C4-2B (cell line): Measurements from ENCODE around the gene SSTR5.

Experiments
- H3K27ac ChIP-seq: fragments of 450-650 bp; 2 replicates; pipeline ENCODE4 v1.5.1; 2017
- ZFX ChIP-seq: fragments of 450-650 bp; IDR thresholded peaks from 2 replicates; pipeline ENCODE4 v1.6.1; 2017
- TF ChIP-seq, protein P1 (sequence below): fragments of 450-650 bp; conservative IDR thresholded peaks from 2 replicates; pipeline ENCODE4 v1.5.1; 2017; ENCODE audit warnings: mild to moderate bottlenecking

The SSTR5 gene

DNA sequence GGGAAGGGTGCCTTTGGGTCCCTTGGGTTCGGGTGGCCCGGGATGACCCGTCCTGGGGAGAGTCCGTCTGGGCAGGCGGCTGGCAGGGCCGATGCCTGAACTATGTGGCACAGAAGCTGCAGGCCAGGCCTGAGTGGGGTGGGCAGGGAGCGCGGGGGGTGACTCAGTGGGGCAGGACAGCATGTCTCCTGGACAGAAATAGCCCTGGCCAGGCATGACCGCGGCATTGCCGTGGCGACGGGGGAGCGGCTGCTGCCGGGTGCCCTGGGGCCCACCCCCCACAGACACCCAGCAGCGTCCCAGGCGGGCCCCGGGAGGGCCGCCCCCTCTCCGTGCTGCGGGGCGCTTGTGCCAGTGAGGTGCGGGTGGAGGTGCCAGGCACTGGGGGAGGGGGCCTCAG lies 25.3 kb downstream of the SSTR5 start:
- no peak overlapping the region for H3K27ac ChIP-seq
- TF ChIP-seq ZFX = no peak
- TF ChIP-seq, protein P1, sequence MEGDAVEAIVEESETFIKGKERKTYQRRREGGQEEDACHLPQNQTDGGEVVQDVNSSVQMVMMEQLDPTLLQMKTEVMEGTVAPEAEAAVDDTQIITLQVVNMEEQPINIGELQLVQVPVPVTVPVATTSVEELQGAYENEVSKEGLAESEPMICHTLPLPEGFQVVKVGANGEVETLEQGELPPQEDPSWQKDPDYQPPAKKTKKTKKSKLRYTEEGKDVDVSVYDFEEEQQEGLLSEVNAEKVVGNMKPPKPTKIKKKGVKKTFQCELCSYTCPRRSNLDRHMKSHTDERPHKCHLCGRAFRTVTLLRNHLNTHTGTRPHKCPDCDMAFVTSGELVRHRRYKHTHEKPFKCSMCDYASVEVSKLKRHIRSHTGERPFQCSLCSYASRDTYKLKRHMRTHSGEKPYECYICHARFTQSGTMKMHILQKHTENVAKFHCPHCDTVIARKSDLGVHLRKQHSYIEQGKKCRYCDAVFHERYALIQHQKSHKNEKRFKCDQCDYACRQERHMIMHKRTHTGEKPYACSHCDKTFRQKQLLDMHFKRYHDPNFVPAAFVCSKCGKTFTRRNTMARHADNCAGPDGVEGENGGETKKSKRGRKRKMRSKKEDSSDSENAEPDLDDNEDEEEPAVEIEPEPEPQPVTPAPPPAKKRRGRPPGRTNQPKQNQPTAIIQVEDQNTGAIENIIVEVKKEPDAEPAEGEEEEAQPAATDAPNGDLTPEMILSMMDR = no peak

DNA sequence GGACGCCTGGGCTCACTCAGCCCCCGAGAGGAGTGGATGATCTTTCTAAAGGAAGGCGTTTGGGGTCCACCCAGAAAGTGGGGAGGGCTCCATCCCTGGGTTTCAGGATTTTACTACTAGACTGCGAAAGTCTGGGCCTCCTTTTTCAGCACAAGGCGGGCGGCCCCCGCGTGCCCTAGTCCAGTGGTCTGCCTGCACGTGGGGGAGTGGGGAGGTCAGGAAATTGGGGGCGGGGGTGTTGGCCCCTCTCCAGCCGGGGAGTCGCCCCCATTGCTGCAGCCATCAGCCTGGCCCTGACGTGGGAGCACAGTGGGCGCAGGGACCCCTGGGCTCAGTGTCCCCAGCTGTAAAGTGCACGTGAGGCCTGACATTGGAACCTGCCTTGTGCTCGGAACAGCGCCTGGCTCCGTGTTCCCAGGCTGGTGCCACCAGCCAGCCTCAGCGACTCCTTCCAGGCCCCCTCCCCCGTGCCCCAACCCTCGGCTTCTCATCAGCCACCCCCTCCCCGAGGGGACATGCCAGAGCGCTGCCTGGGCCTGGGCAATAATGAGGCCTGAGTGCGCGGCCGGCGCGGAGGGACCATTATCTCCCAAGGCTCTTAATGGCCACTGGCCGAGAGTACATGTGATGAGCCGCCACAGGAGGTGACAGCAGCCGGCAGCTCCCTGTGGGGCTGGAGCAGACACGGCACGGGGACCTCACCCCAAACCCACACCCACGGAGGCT lies 25.9 kb downstream of the SSTR5 start:
- no peak overlapping the region for H3K27ac ChIP-seq
- no peak for TF ChIP-seq ZFX
- TF ChIP-seq, protein P1 = no peak

DNA sequence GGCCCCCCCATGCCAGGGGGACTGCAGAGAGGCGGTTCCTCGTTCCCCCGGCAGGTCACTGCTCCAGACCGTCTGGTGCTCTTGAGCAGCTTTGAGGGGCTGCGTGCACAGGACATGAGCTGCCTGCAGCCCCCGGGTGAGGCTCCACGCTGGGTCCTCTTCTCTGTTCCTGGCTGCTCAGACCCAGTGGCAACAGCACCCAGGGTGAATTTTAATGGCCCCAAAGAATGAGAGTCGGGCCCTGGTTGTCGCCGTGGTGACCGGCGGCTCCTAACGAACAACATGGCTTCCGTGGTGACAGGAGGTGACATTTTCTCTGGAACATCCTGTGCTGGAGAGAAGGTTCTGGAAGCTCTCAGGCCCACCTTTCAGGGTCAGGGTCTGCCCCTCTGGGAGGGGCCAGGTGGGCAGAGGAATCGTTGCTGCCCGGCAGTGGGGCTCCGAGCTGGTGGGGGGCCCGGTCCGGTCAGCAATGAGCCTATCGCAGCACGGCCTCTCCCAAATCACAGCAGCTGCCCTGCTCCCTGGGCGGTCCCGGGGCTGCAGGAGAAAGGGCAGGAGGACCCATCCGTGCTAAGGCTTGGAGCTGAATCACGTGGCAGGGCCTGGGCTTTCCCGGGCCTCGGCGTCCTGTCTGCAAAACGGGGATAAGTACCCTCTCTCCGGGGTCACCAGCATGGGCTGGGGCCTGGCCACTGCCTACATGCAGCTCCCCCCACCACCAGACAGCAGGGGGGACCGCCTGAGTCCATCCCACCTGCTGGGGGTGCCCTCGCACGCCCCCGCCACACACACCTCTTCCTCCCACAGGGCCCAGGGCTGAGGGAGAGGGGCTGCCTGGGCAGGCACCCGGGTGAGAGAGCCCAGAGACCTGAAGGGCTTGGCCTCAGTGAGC lies 26.9 kb downstream of the SSTR5 start:
- TF ChIP-seq, protein P1 = no peak
- TF ChIP-seq ZFX = no peak
- no peak overlapping the region for H3K27ac ChIP-seq

DNA sequence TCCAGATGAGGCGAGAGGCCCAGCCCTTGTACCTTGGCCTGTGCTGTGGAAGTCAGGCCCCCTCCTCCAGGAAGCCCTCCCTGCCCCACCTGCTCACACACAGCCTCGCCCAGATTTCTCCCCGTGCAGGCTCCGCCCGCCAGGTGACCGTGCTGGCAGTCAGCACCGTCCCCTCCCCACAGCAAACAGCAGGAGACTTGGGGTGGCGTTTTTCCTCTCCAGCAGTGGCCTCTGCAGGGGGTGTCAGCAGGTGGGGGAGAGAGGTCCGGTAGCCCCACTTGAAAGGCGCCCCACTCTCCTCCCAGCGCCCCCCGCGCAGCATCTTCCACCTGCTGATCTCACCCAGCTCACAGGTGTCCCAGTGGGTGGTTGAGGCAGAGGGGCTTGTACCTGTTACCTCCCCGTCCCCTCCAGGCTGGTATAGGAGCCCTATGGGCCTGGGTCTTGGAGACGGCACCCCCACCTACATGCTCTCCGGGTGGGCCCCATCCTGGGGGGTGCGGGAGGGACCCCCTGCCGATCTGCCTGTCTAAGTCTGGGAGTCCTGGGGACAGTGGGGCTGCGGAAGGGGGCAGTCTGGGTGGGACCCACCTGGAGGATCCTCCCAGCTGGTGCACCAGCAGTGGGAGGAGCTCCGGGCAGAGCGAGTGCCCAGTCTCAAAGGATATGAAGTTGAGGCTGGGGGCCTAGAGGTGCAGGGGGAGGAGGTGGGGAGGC lies 27.7 kb downstream of the SSTR5 start:
- H3K27ac ChIP-seq = no peak overlapping the region
- TF ChIP-seq, protein P1 = no peak
- TF ChIP-seq ZFX = no peak

DNA sequence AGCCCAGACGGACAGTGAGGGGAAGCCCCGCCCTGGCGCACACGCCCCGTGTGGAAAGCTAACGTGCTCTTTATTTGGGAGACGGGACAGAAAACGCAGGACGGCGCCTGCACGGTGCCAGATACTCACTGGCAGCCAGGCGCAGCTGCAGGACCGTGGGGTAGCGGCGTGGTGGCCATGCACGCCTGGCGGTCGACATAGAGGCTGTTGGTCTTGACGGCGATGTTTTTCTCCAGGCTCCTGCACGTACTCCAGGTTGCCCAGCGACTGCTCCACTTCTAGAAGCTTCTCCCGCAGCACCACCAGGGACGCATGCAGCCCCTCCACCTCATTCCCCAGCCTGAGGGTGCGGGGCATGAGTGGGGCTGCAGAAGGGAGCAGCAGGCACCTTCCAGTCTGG lies 28.6 kb downstream of the SSTR5 start:
- H3K27ac ChIP-seq = no peak overlapping the region
- TF ChIP-seq ZFX = no peak
- TF ChIP-seq, protein P1 = no peak

DNA sequence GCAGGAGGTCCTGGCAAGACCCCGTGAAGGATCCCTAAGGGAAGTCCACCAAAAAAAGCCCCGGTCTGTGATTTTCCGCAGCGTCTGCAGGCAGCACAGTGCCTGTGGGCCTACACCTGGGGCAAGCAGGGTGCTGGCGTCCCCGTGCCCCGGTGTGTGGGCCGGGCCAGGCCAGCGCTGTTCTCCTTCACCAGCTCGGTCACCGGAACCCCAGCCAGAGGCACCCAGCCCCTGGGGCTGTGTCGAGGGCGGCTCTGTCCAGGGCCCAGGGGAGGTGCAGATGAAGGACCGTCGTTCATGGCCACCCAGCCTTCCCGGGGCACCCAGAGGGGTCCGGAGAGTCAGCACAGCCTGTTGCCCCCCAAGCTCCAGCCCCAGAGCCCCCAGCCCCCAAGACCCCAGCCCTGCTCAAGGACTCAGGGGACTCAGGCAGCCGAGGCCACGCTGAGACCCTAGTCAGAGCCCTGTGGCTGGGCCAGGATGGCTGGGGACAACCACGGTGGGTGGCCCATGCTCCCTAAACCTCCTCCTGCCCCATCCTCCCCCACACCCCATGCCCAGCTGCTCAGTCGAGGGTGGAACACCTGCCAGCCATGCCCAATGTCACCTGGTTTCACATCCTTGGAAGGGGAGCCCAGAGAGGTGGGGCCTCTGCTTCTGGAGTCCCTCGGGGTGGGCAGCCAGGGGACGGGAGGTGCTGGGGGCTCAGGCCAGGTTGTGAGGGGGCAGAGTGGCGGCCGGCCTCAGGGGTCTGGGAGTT lies 29.2 kb downstream of the SSTR5 start:
- TF ChIP-seq, protein P1 = no peak
- H3K27ac ChIP-seq = no peak overlapping the region
